HG03442 (cell line): ENCODE results near the gene SNX19.

Source experiments
- ATAC-seq: cut with Tn5 transposase; IDR thresholded peaks from one replicate; pipeline ENCODE4 v1.9.1; 2021; ENCODE audit warnings: mild to moderate bottlenecking, moderate library complexity; ENCODE audit not compliant: unreplicated experiment

SNX19 gene

DNA sequence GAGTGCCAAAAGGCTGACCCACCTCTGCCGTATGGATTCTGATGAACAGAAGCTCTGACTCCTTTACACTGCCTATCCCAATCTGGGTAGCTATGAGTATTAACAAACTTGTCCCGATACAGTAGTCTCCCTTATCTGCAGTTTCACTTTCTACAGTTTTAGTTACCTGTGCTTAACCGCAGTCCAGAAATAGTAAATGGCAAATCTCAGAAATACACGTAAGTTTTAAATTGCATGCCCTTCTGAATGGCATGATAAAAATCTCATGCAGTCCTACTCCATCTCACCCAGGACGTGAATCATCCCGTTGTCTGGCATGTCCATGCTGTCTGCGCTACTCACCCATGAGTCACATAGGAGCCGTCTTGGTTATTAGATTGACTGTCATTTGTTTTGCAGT, 68.8 kb downstream of the SNX19 start:
- no peak for ATAC-seq

DNA sequence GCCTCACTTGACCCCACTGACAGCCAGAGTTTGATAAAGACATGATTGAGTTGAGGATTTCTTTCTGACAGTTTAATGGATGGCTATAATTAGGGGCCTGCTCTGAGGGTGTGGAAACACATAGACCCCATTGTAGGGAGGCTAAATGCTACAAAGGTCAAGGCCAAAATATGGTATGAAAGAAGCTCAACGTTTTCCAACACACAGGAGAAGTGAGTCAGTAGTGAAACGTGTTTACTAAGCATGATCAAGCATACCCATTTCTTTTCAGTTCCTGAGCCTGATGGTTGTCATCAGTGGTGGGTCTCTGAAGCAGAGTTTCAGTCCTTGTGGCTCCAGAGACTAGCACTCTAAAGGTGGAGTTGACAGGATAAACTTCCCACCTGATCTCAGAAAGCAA, 69.7 kb downstream of the SNX19 start:
- no peak for ATAC-seq

- no peak for ATAC-seq
These were observed 74.3 kb downstream of the SNX19 start for GRCh38 chr11:130842001-130842400.

DNA sequence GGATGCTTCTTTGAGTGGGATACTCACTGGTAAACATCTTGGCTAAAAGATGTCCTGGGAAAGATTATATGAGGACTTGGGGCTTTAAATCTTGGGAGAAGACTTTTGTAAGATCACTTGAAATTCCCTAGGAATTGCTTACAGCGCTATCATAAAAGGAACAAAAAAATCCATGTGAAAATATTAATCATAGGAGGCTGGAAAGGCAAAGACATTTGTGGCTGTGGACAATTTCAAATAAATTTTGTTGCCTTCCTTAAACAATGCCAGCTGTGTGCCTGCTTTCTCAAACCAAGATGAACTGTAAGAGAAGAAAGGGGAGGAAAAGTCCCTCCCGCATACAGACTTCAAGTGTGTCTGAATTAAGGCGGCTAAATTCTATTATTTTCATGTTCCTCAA, 75.6 kb downstream of the SNX19 start:
- ATAC-seq = no peak

GRCh38 chr11:130839981-130840666, 76.2 kb downstream of the SNX19 start:
- ATAC-seq = no peak

- no peak for ATAC-seq
These were observed 79.1 kb downstream of the SNX19 start for GRCh38 chr11:130837194-130837593.

DNA sequence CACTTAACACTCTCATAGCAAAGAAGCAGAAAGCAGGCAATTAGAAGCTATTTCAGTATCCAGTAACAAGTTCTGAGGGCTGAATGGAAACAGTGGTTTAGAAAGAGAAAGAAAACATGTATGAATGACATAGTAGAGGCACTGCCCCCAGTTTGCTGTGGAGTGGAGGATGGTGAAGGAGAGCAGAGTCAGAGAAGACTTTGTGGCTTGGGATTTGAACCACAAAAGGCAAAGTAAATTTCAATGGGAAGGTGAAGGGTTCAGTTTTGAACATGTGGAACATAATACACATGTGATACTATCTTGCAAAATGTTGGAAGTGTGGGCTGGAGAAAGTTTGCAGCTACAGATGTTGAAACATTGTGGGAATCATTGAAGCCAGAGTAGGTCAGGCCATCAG, 81.4 kb downstream of the SNX19 start:
- ATAC-seq = no peak

- ATAC-seq = no peak
These were observed 83.5 kb downstream of the SNX19 start for GRCh38 chr11:130832566-130833425.

GRCh38 chr11:130831976-130832375, 84.3 kb downstream of the SNX19 start:
- ATAC-seq = no peak

DNA sequence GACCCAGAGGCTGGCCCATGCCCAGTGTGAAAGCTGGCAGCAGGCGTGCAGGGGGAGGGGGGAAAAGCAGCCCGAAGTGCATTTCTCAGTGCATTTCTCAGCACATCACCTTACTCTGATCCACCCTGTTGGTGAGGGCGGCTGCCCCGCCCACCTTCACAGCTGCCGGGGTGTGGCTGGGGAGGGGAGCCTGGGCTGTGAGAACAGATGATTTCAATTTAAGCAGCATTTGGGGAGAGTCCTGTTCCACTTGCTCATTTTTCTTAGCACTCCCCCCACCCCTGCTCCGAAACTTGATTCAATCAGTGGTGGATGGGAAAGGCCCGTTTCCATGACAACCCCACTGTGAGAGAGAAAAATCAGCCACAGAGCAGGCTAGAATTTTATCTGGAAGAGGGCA, 84.8 kb downstream of the SNX19 start:
- ATAC-seq = no peak

GRCh38 chr11:130830566-130830965, 85.7 kb downstream of the SNX19 start:
- no peak for ATAC-seq

DNA sequence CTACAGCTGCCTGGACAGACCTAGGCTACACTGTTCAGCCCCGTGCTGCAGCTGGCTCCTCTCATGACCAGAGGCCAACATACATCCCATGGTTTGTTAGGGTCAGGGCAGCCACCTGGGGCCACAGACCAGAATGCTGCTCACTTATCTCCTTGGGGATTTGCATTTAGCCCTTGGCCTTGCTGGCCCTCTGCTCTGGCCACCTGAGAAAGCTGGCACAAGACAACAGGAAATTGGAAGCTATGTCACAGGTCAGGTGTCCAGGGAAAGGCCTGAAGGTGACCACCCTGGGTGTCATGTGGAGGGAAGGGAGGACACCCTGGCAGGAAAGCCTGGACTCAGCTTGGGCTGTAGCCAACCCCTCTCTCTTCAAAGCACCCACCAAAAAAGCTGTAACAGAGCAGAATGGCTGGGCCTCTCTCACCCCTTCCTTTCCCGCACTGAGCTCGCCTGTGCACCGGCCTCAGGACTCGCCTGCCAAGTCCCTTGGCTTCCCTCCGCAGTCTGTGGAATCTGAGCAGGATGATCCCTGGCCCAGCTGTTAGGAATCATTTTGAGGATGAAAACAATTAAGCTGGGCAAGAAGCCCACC, 86.3 kb downstream of the SNX19 start:
- no peak for ATAC-seq

DNA sequence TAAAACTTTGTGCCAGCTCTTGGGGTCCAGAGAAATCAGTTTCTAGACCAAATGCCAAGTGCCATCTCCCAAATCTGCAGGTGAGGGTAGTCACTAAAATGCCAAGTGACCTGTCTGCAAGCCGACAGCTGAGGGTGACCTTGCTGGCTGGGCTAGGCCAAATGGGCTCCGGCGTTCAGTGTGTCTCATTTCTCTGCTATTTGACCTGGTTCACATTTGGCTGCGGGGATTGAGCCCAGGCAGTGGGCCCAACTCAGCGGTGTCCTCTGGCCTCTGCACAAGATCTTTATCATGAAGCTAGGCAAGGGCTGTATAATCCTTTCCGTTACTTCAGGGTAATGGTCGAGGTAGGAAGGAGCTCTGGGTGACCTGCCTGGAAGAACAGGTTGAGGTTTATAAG, 87.5 kb downstream of the SNX19 start:
- ATAC-seq = no peak

DNA sequence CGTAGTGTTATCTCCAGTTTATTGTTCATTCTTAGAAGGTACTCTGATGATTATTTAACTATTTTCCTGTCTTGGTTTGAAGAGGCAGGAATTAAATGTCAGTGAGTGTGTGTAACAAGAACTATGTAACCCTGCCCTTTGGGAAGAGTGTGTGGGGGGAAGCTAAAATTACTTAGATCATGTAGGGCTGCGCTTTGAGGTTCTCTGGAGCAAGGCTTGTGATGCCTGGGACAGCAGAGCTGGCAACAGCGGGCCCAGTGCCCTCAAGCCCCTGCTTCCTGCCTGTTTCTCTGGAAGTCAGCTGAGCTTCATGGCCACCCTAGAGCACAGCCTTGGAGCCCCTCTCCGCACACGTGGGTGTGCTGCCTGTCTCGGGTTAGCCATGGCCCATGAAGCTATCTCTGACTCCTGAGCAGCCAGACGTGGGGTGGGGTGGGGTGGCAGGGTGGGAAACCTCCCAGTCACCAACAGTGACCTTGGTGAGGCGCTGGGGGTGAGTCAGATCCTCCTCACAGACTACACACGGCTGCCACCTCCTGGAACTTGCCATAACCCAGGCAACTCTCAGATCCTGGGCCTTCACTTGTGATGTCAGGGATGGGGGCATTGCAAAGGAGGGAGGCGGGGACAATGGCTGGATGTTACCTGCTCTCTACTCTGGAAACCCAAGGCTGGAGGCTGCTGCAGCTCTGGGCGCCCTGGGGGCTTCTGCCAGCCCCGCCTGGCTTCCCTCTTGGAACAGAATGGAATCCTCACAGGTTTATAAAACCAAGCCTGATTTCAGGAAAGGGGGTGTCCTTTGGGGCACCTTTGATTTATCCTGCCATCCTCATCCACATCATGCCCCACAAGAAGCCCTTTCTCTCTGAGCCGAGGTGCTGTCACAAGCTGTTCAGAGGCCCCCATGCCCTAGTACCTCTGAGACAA, 88.6 kb downstream of the SNX19 start:
- ATAC-seq = no peak

DNA sequence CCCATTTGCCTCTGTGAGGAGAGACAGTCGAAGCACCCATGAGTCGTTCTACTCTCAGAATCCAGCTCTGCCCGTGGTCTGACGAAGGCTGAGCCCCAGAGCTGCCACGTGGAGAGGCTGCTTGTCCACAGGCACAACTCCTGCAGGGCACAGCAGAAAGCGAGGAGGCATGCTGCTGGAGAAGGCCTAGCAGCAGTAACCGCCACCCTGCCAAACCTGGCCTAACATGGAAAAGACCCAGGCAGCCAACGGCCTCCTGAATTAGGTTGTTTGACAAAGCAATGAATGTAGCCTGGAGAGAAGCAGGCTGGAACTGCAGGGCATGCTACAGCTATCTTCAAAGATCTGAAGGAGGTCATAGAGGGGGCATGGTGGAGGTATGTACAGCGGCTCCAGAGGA, 89.7 kb downstream of the SNX19 start:
- no peak for ATAC-seq

DNA sequence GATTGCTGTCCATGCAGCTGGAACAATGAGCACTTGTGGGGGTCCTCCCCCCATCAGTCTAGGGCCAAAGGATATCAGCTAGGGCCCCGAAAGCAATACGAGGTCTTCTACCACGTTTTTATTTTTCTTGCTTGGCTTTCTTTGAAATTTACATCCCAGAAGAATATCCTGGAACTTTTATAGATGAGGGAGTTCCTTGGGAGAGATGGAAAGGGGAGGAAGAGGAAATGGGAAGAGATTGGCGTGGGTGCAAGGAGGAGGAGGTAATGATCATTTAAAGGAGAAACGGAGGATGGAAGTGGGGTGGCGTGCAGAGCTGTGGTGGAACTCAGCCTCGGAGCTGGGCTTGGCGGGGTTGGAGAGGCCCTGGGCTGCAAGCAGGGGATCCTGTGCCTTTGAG, 90.3 kb downstream of the SNX19 start:
- no peak for ATAC-seq

DNA sequence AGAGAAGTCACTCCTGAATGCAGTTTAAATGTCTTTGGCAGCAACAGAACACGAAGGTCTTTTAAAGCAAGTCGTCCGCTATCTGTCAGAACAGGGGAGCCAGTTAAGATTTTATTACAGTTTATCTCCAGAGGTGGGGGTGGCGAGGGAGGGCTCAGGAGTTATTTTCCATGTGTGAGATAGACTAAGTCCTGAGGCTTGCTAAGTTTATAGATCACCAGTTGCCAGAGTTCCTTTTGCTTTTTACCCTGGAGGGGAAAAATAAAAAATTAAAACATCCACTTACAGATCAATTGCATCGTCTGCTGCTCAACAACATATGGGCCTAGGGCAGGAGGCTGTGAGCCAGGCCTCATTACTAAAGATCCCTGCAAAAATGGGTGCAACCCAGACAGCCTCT, 90.7 kb downstream of the SNX19 start:
- ATAC-seq = no peak
